Ramos (cell line): ENCODE results near the gene RYR3.

Experiments
- in situ Hi-C: fragments of 300-500 bp; cut with MboI; formaldehyde crosslinking; loops from one replicate; pipeline ENCODE4 v1.14.3; 2022; ENCODE audit warnings: low sequenced_read_pairs; ENCODE audit not compliant: unreplicated experiment

Gene RYR3

GRCh38 chr15:33902043-33902442, 591.3 kb downstream of the RYR3 start:
- in situ Hi-C loops: no loop called here

- in situ Hi-C loops: no loop called here
Measured at GRCh38 chr15:33903661-33904060, 592.9 kb downstream of the RYR3 start.

- in situ Hi-C loops: no loop called here
Measured at GRCh38 chr15:33907326-33907725, 596.6 kb downstream of the RYR3 start.

GRCh38 chr15:33908406-33908805, 597.6 kb downstream of the RYR3 start:
- in situ Hi-C loops: no loop called here

- in situ Hi-C loops: no loop called here
Measured at GRCh38 chr15:33910741-33911140, 600.0 kb downstream of the RYR3 start.

GRCh38 chr15:33912326-33912725, 601.6 kb downstream of the RYR3 start:
- in situ Hi-C loops: no loop called here

- in situ Hi-C loops: no loop called here
Measured at GRCh38 chr15:33913459-33913858, 602.7 kb downstream of the RYR3 start.
